ENCODE data around the gene CACTIN. TPM values are rescaled to one million over a fixed set of nuclear protein-coding genes. Genes with fewer than 3 reads are reported as not detected.
A peak's percentile ranks its signal among the peaks of the same experiment; 100 is the strongest.

CACTIN gene
- polyA plus RNA-seq, 1 experiment: 13.8 TPM

DNA sequence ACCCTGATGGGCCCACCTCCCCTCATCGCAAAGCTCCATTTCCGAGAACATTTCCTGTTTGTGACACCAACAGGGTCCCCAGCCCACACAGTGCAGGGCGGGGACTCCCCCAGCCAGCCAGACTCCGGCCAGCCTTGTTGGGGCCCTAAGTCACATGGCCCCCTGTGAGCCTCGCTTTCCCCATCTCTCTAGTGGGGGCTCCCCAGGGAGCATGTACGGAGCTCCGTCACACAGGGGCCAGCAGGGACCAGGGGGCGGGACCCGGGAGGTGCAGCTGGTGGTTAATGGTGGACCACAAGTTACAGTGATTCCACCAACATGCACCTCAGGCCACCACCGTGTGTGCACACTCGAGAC, 21.6 kb downstream of the CACTIN start:
- peaks cover 1% of the 10 kb centered on the region; the same call in 1 of the 2 replicates for H3K36me3 ChIP-seq (ENCODE audit: control insufficient read depth, insufficient read depth, low read length)
- no peak for TF ChIP-seq CTCF (IDR thresholded peaks at IDR 0.05; ENCODE audit: insufficient read depth, low read depth, low read length)
- ChIA-PET POLR2A (no interaction called here), CTCF (interaction anchor here (0.9 kb wide), 1 partner anchor 28 kb away, joined by 3 read pairs; no protein-coding TSS in a partner anchor)
- DNase-seq (ENCODE audit: low read depth): no peak
- H3K4me3 ChIP-seq (ENCODE audit: low read depth, low read length): no peak overlapping the region
- H3K27me3 ChIP-seq (ENCODE audit: control insufficient read depth, insufficient read depth, low read length): no peaks in the 10 kb centered on the region

GRCh38 chr19:3604227-3604986, 22.2 kb downstream of the CACTIN start:
- no peak overlapping the region for H3K4me3 ChIP-seq (ENCODE audit: low read depth, low read length)
- H3K36me3 ChIP-seq (ENCODE audit: control insufficient read depth, insufficient read depth, low read length): no peaks in the 10 kb centered on the region
- ChIA-PET POLR2A (no interaction called here), CTCF (interaction anchor here (0.9 to 1.7 kb wide), 2 partner anchors 11 to 27 kb away, joined by 3 read pairs; no protein-coding TSS in a partner anchor)
- no peaks in the 10 kb centered on the region for H3K27me3 ChIP-seq (ENCODE audit: control insufficient read depth, insufficient read depth, low read length)
- DNase-seq (ENCODE audit: low read depth): no peak
- no peak for TF ChIP-seq CTCF (IDR thresholded peaks at IDR 0.05; ENCODE audit: insufficient read depth, low read depth, low read length)

- DNase-seq (ENCODE audit: low read depth): no peak
- CTCF ChIA-PET: interaction anchor here (1.1 to 1.7 kb wide), 2 partner anchors 10 to 20 kb away, joined by 3 read pairs; no protein-coding TSS in a partner anchor
- POLR2A ChIA-PET: no interaction called here
- no peaks in the 10 kb centered on the region for H3K27me3 ChIP-seq (ENCODE audit: control insufficient read depth, insufficient read depth, low read length)
- no peak for TF ChIP-seq CTCF (IDR thresholded peaks at IDR 0.05; ENCODE audit: insufficient read depth, low read depth, low read length)
- H3K4me3 ChIP-seq (ENCODE audit: low read depth, low read length): no peak overlapping the region
- H3K36me3 ChIP-seq (ENCODE audit: control insufficient read depth, insufficient read depth, low read length): no peaks in the 10 kb centered on the region
Measured at GRCh38 chr19:3603121-3603811, 23.3 kb downstream of the CACTIN start.

GRCh38 chr19:3601021-3601420, 25.6 kb downstream of the CACTIN start:
- Histone ChIP-seq H3K4me3 (ENCODE audit: low read depth, low read length) (no peak overlapping the region), H3K27me3 (ENCODE audit: control insufficient read depth, insufficient read depth, low read length) (no peaks in the 10 kb centered on the region), H3K36me3 (ENCODE audit: control insufficient read depth, insufficient read depth, low read length) (no peaks in the 10 kb centered on the region)
- TF ChIP-seq CTCF (IDR thresholded peaks at IDR 0.05; ENCODE audit: insufficient read depth, low read depth, low read length): no peak
- no peak for DNase-seq (ENCODE audit: low read depth)
- ChIA-PET POLR2A (no interaction called here), CTCF (no interaction called here)

DNA sequence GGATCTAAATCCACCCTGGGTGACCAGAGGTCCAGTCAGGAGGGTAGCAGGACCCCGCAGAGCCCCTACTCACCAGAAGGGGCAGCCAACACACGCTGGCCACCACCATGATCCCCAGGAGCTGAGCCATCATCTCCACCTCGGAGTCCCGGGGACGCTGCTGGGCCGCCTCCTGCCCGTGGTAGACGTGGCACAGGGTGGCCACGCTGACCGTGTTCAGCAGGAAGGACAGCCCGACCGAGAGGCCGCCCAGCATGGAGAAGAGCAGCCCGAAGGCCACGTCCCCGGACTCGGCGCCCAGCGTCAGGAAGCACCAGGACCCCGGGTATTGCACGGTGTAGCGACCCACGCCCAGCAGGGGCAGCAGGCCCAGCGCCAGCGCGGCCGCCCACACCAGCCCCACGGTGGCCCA, 26.8 kb downstream of the CACTIN start:
- H3K27me3 ChIP-seq (ENCODE audit: control insufficient read depth, insufficient read depth, low read length): no peaks in the 10 kb centered on the region
- H3K36me3 ChIP-seq (ENCODE audit: control insufficient read depth, insufficient read depth, low read length): no peaks in the 10 kb centered on the region
- ChIA-PET POLR2A (no interaction called here), CTCF (no interaction called here)
- no peak for DNase-seq (ENCODE audit: low read depth)
- TF ChIP-seq CTCF (IDR thresholded peaks at IDR 0.05; ENCODE audit: insufficient read depth, low read depth, low read length): peak; percentile 16; the same call in 1 of the 2 replicates
- no peak overlapping the region for H3K4me3 ChIP-seq (ENCODE audit: low read depth, low read length)
